HEK293 (cell line): ENCODE data around the gene KRT17.

Experiments
- CTCF ChIA-PET: fragments of 350-600 bp; formaldehyde crosslinking; extraction: SDS; loops from one replicate; lab custom pipeline; 2021; ENCODE audit warnings: antibody characterized with exemption; lab: Yijun Ruan, JAX
- POLR2A ChIA-PET: fragments of 300-600 bp; formaldehyde crosslinking; extraction: SDS; loops from one replicate; lab custom pipeline; 2020; ENCODE audit warnings: antibody characterized with exemption, inconsistent platforms; lab: Yijun Ruan, JAX
- H3K27ac ChIP-seq: fragments of 200-500 bp; sonication (Bioruptor generic); 2 replicates; pipeline ENCODE4 v1.5.1; 2014; ENCODE audit warnings: low read depth, low read length, control low read depth, inconsistent platforms; ENCODE audit errors: extremely low read depth
- H3K36me3 ChIP-seq, 2 experiments: fragments of 200-500 bp in 1 of 2; sonication (Bioruptor generic) in 1 of 2; 1 replicate in 1 of 2; 2 replicates in 1 of 2; pipeline ENCODE4 v1.5.1; 2014 to 2017; ENCODE audit warnings: inconsistent platforms in 2 of 2, low read length in 2 of 2; ENCODE audit not compliant: control insufficient read depth in 2 of 2, insufficient read depth in 1 of 2
- H3K4me1 ChIP-seq: fragments of 200-500 bp; sonication (Bioruptor generic); 2 replicates; pipeline ENCODE4 v1.5.1; 2014; ENCODE audit warnings: mild to moderate bottlenecking, low read length, inconsistent platforms; ENCODE audit not compliant: control insufficient read depth, insufficient read depth
- H3K4me3 ChIP-seq: 2 replicates; pipeline ENCODE4 v1.5.1; 2011; ENCODE audit warnings: low read depth, mild to moderate bottlenecking, control low read depth, low read length, moderate library complexity
- H3K9me3 ChIP-seq: fragments of 200-500 bp; sonication (Bioruptor generic); 2 replicates; pipeline ENCODE4 v1.5.1; 2014; ENCODE audit warnings: low read depth, low read length, inconsistent platforms; ENCODE audit not compliant: control insufficient read depth, insufficient read depth
- IKZF3 ChIP-seq: fragments of 450-650 bp; IDR thresholded peaks from 2 replicates; pipeline ENCODE4 v1.5.0; 2018; ENCODE audit warnings: missing biosample characterization, mild to moderate bottlenecking, missing genetic modification characterization, moderate library complexity
- KLF1 ChIP-seq: fragments of 450-650 bp; formaldehyde crosslinking; IDR thresholded peaks from 2 replicates; pipeline ENCODE4 v1.5.1; 2016; ENCODE audit warnings: missing biosample characterization, missing genetic modification characterization
- KLF8 ChIP-seq: fragments of 450-650 bp; formaldehyde crosslinking; IDR thresholded peaks from 2 replicates; pipeline ENCODE4 v1.5.1; 2016; ENCODE audit warnings: missing biosample characterization, missing genetic modification characterization
- RBAK ChIP-seq: fragments of 450-650 bp; formaldehyde crosslinking; IDR thresholded peaks from 2 replicates; pipeline ENCODE4 v1.5.1; 2016; ENCODE audit warnings: missing biosample characterization, missing genetic modification characterization
- ZBTB21 ChIP-seq: fragments of 450-650 bp; formaldehyde crosslinking; IDR thresholded peaks from 2 replicates; pipeline ENCODE4 v1.5.1; 2017; ENCODE audit warnings: missing biosample characterization, missing genetic modification characterization
- ZBTB7A ChIP-seq: fragments of 450-650 bp; formaldehyde crosslinking; IDR thresholded peaks from 2 replicates; pipeline ENCODE4 v1.5.1; 2016; ENCODE audit warnings: low read depth, missing biosample characterization, missing genetic modification characterization
- ZNF391 ChIP-seq: fragments of 450-650 bp; formaldehyde crosslinking; IDR thresholded peaks from 2 replicates; pipeline ENCODE4 v1.5.1; 2016; ENCODE audit warnings: low read depth, missing biosample characterization, missing genetic modification characterization, borderline replicate concordance
- ZNF394 ChIP-seq: fragments of 450-650 bp; formaldehyde crosslinking; IDR thresholded peaks from 2 replicates; pipeline ENCODE4 v1.5.1; 2016; ENCODE audit warnings: missing biosample characterization, missing genetic modification characterization, mild to moderate bottlenecking, moderate library complexity, borderline replicate concordance
- ZNF404 ChIP-seq: fragments of 450-650 bp; formaldehyde crosslinking; IDR thresholded peaks from 2 replicates; pipeline ENCODE4 v1.5.1; 2017; ENCODE audit warnings: missing biosample characterization, missing genetic modification characterization
- ZNF561 ChIP-seq: fragments of 450-650 bp; IDR thresholded peaks from 2 replicates; pipeline ENCODE4 v1.5.1; 2018; ENCODE audit warnings: missing biosample characterization, missing genetic modification characterization, borderline replicate concordance
- ZNF596 ChIP-seq: fragments of 450-650 bp; IDR thresholded peaks from 2 replicates; pipeline ENCODE4 v1.5.0; 2018; ENCODE audit warnings: missing biosample characterization, mild to moderate bottlenecking, missing genetic modification characterization, moderate library complexity
- ZNF600 ChIP-seq: fragments of 450-650 bp; formaldehyde crosslinking; IDR thresholded peaks from 2 replicates; pipeline ENCODE4 v1.5.1; 2016; ENCODE audit warnings: missing biosample characterization, missing genetic modification characterization
- ZNF610 ChIP-seq: fragments of 450-650 bp; formaldehyde crosslinking; IDR thresholded peaks from 2 replicates; pipeline ENCODE4 v1.5.1; 2016; ENCODE audit warnings: missing biosample characterization, missing genetic modification characterization, borderline replicate concordance
- TF ChIP-seq, protein P1 (sequence below): fragments of 450-650 bp; formaldehyde crosslinking; IDR thresholded peaks from 2 replicates; pipeline ENCODE4 v1.5.1; 2016; ENCODE audit warnings: missing biosample characterization, missing genetic modification characterization
- TF ChIP-seq, protein P2 (sequence below): fragments of 450-650 bp; formaldehyde crosslinking; IDR thresholded peaks from 2 replicates; pipeline ENCODE4 v1.5.1; 2016; ENCODE audit warnings: missing biosample characterization, missing genetic modification characterization
- TF ChIP-seq, protein P3 (sequence below): fragments of 450-650 bp; formaldehyde crosslinking; IDR thresholded peaks from 2 replicates; pipeline ENCODE4 v1.5.1; 2016; ENCODE audit warnings: missing biosample characterization, missing genetic modification characterization
- TF ChIP-seq, protein P4 (sequence below): fragments of 450-650 bp; formaldehyde crosslinking; IDR thresholded peaks from 2 replicates; pipeline ENCODE4 v1.5.1; 2017; ENCODE audit warnings: missing biosample characterization, missing genetic modification characterization
- TF ChIP-seq, protein P5 (sequence below): fragments of 450-650 bp; formaldehyde crosslinking; IDR thresholded peaks from 2 replicates; pipeline ENCODE4 v1.5.1; 2016; ENCODE audit warnings: missing biosample characterization, missing genetic modification characterization
- TF ChIP-seq, protein P6 (sequence below): fragments of 450-650 bp; IDR thresholded peaks from 2 replicates; pipeline ENCODE4 v1.5.1; 2018; ENCODE audit warnings: missing biosample characterization, missing genetic modification characterization

KRT17 gene

DNA sequence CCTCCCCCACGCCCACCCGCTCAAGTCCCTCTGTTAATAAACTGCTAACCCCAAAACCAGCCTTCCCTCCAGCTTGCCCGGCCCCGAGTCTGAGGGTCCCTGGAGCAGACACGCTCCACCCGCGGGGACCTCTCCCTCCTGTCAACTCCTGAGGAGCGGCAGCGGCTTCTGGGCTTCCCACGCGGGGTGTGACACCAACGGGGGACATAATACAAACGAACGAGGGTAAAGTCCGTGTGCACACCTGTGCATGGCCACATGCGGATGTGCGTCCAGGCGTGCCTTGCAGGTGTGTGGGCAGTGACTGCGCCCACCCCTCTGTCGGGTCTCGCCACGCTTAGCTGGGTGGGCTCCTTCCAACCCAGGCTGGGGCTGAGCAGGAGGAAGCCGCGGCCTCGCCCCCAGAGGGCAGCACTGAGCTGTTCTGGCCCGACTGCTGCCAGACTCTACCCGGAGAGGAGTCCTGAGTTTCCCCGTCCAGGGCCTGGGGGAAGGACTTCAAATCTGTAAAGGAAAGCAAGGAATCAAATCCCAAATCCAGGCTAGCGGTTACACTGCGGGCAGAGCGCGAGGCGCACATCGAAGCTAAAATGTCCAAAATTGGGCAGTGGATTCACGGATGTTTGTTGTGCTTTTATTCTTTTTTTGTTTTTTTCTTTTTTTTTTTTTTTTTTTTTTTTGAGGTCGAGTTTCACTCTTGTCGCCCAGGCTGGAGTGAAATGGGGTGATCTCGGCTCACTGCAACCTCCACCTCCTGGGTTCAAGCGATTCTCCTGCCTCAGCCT, 24.2 kb upstream of the KRT17 start:
- Histone ChIP-seq H3K36me3 (no peaks in the 10 kb centered on the region), H3K4me3 (peak overlapping the region; percentile 42), H3K9me3 (no peaks in the 10 kb centered on the region), H3K4me1 (no peaks in the 10 kb centered on the region), H3K27ac (no peak overlapping the region; the same call in 1 of the 2 replicates)
- POLR2A ChIA-PET = interaction anchor here (0.6 to 1.3 kb wide), 10 partner anchors 14 to 1000 kb away, joined by 3 to 8 read pairs (median 5); partner anchors contain the start of genes EIF1 and KRT19
- CTCF ChIA-PET = interaction anchor here (0.5 to 15.7 kb wide), 122 partner anchors 9 to 1429 kb away, joined by 3 to 567 read pairs (median 4); partner anchors contain the start of genes EIF1, KRT15, KRT17 and KRT20
- TF ChIP-seq, protein P1, sequence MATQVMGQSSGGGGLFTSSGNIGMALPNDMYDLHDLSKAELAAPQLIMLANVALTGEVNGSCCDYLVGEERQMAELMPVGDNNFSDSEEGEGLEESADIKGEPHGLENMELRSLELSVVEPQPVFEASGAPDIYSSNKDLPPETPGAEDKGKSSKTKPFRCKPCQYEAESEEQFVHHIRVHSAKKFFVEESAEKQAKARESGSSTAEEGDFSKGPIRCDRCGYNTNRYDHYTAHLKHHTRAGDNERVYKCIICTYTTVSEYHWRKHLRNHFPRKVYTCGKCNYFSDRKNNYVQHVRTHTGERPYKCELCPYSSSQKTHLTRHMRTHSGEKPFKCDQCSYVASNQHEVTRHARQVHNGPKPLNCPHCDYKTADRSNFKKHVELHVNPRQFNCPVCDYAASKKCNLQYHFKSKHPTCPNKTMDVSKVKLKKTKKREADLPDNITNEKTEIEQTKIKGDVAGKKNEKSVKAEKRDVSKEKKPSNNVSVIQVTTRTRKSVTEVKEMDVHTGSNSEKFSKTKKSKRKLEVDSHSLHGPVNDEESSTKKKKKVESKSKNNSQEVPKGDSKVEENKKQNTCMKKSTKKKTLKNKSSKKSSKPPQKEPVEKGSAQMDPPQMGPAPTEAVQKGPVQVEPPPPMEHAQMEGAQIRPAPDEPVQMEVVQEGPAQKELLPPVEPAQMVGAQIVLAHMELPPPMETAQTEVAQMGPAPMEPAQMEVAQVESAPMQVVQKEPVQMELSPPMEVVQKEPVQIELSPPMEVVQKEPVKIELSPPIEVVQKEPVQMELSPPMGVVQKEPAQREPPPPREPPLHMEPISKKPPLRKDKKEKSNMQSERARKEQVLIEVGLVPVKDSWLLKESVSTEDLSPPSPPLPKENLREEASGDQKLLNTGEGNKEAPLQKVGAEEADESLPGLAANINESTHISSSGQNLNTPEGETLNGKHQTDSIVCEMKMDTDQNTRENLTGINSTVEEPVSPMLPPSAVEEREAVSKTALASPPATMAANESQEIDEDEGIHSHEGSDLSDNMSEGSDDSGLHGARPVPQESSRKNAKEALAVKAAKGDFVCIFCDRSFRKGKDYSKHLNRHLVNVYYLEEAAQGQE = no peak
- TF ChIP-seq, protein P2, sequence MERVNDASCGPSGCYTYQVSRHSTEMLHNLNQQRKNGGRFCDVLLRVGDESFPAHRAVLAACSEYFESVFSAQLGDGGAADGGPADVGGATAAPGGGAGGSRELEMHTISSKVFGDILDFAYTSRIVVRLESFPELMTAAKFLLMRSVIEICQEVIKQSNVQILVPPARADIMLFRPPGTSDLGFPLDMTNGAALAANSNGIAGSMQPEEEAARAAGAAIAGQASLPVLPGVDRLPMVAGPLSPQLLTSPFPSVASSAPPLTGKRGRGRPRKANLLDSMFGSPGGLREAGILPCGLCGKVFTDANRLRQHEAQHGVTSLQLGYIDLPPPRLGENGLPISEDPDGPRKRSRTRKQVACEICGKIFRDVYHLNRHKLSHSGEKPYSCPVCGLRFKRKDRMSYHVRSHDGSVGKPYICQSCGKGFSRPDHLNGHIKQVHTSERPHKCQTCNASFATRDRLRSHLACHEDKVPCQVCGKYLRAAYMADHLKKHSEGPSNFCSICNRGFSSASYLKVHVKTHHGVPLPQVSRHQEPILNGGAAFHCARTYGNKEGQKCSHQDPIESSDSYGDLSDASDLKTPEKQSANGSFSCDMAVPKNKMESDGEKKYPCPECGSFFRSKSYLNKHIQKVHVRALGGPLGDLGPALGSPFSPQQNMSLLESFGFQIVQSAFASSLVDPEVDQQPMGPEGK = peak; percentile 33; the same call in 1 of the 2 replicates
- TF ChIP-seq, protein P3, sequence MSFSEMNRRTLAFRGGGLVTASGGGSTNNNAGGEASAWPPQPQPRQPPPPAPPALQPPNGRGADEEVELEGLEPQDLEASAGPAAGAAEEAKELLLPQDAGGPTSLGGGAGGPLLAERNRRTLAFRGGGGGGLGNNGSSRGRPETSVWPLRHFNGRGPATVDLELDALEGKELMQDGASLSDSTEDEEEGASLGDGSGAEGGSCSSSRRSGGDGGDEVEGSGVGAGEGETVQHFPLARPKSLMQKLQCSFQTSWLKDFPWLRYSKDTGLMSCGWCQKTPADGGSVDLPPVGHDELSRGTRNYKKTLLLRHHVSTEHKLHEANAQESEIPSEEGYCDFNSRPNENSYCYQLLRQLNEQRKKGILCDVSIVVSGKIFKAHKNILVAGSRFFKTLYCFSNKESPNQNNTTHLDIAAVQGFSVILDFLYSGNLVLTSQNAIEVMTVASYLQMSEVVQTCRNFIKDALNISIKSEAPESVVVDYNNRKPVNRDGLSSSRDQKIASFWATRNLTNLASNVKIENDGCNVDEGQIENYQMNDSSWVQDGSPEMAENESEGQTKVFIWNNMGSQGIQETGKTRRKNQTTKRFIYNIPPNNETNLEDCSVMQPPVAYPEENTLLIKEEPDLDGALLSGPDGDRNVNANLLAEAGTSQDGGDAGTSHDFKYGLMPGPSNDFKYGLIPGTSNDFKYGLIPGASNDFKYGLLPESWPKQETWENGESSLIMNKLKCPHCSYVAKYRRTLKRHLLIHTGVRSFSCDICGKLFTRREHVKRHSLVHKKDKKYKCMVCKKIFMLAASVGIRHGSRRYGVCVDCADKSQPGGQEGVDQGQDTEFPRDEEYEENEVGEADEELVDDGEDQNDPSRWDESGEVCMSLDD (tag by site-specific recombination) = no peak; the same call in 1 of the 2 replicates
- TF ChIP-seq ZNF610 (tag by site-specific recombination) (no peak; the same call in 1 of the 2 replicates), ZNF596 (tag by site-specific recombination) (no peak), IKZF3 (peak; percentile 91), RBAK (tag by site-specific recombination) (no peak), ZNF600 (tag by site-specific recombination) (peak; percentile 98), KLF8 (0 out of 2 replicates have a peak, but pooled peaks have one; percentile 15), ZNF561 (tag by site-specific recombination) (no peak), ZNF404 (tag by site-specific recombination) (no peak), KLF1 (tag by site-specific recombination) (0 out of 2 replicates have a peak, but pooled peaks have one; percentile 27), ZNF391 (tag by site-specific recombination) (no peak), ZBTB21 (no peak), ZBTB7A (tag by site-specific recombination) (no peak; the same call in 1 of the 2 replicates), ZNF394 (tag by site-specific recombination) (peak; percentile 18; the same call in 1 of the 2 replicates)
- TF ChIP-seq, protein P4, sequence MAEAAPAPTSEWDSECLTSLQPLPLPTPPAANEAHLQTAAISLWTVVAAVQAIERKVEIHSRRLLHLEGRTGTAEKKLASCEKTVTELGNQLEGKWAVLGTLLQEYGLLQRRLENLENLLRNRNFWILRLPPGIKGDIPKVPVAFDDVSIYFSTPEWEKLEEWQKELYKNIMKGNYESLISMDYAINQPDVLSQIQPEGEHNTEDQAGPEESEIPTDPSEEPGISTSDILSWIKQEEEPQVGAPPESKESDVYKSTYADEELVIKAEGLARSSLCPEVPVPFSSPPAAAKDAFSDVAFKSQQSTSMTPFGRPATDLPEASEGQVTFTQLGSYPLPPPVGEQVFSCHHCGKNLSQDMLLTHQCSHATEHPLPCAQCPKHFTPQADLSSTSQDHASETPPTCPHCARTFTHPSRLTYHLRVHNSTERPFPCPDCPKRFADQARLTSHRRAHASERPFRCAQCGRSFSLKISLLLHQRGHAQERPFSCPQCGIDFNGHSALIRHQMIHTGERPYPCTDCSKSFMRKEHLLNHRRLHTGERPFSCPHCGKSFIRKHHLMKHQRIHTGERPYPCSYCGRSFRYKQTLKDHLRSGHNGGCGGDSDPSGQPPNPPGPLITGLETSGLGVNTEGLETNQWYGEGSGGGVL (tag by site-specific recombination) = no peak
- TF ChIP-seq, protein P5, sequence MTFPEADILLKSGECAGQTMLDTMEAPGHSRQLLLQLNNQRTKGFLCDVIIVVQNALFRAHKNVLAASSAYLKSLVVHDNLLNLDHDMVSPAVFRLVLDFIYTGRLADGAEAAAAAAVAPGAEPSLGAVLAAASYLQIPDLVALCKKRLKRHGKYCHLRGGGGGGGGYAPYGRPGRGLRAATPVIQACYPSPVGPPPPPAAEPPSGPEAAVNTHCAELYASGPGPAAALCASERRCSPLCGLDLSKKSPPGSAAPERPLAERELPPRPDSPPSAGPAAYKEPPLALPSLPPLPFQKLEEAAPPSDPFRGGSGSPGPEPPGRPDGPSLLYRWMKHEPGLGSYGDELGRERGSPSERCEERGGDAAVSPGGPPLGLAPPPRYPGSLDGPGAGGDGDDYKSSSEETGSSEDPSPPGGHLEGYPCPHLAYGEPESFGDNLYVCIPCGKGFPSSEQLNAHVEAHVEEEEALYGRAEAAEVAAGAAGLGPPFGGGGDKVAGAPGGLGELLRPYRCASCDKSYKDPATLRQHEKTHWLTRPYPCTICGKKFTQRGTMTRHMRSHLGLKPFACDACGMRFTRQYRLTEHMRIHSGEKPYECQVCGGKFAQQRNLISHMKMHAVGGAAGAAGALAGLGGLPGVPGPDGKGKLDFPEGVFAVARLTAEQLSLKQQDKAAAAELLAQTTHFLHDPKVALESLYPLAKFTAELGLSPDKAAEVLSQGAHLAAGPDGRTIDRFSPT (tag by site-specific recombination) = no peak
- TF ChIP-seq, protein P6, sequence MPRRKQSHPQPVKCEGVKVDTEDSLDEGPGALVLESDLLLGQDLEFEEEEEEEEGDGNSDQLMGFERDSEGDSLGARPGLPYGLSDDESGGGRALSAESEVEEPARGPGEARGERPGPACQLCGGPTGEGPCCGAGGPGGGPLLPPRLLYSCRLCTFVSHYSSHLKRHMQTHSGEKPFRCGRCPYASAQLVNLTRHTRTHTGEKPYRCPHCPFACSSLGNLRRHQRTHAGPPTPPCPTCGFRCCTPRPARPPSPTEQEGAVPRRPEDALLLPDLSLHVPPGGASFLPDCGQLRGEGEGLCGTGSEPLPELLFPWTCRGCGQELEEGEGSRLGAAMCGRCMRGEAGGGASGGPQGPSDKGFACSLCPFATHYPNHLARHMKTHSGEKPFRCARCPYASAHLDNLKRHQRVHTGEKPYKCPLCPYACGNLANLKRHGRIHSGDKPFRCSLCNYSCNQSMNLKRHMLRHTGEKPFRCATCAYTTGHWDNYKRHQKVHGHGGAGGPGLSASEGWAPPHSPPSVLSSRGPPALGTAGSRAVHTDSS (tag by site-specific recombination) = no peak
